HG02938 (cell line): ENCODE results near the gene PEPD.
"Not testable (repeated sequence)": the region's sequence is repeated elsewhere in the genome, so short reads cannot be mapped to it uniquely, and the experiment has no call there.

Experiments
- ATAC-seq: cut with Tn5 transposase; IDR thresholded peaks from one replicate; pipeline ENCODE4 v1.9.1; 2021; ENCODE audit warnings: mild to moderate bottlenecking, moderate library complexity; ENCODE audit not compliant: unreplicated experiment

Gene PEPD

GRCh38 chr19:33499248-33499647, 22.3 kb downstream of the PEPD start:
- no peak for ATAC-seq

- no peak for ATAC-seq
Measured at GRCh38 chr19:33498391-33499000, 23.1 kb downstream of the PEPD start.

- ATAC-seq = no peak
Measured at GRCh38 chr19:33497778-33498175, 23.8 kb downstream of the PEPD start.

- no peak for ATAC-seq
Measured at GRCh38 chr19:33497131-33497777, 24.3 kb downstream of the PEPD start.

GRCh38 chr19:33496038-33496895, 25.3 kb downstream of the PEPD start:
- ATAC-seq = no peak

GRCh38 chr19:33493401-33494275, 28.0 kb downstream of the PEPD start:
- no peak for ATAC-seq

GRCh38 chr19:33492951-33493350, 28.6 kb downstream of the PEPD start:
- no peak for ATAC-seq

GRCh38 chr19:33492090-33492489, 29.5 kb downstream of the PEPD start:
- ATAC-seq = no peak

- not testable (repeated sequence) for ATAC-seq
Measured at GRCh38 chr19:33490596-33490995, 31.0 kb downstream of the PEPD start.

- no peak for ATAC-seq
Measured at GRCh38 chr19:33490041-33490451, 31.5 kb downstream of the PEPD start.

- ATAC-seq = no peak
Measured at GRCh38 chr19:33488826-33489225, 32.8 kb downstream of the PEPD start.

- ATAC-seq = no peak
Measured at GRCh38 chr19:33487901-33488800, 33.4 kb downstream of the PEPD start.

- no peak for ATAC-seq
Measured at GRCh38 chr19:33486936-33487811, 34.4 kb downstream of the PEPD start.

- ATAC-seq = no peak
Measured at GRCh38 chr19:33486407-33486806, 35.2 kb downstream of the PEPD start.

- ATAC-seq = no peak
Measured at GRCh38 chr19:33484226-33484774, 37.3 kb downstream of the PEPD start.

GRCh38 chr19:33482476-33482875, 39.1 kb downstream of the PEPD start:
- no peak for ATAC-seq

- ATAC-seq = no peak
Measured at GRCh38 chr19:33481863-33482262, 39.7 kb downstream of the PEPD start.

- ATAC-seq = not testable (repeated sequence)
Measured at GRCh38 chr19:33479570-33479969, 42.0 kb downstream of the PEPD start.

GRCh38 chr19:33477781-33478180, 43.8 kb downstream of the PEPD start:
- ATAC-seq = no peak
